ENCODE measurements around the gene TMEM165.

TMEM165 gene

DNA sequence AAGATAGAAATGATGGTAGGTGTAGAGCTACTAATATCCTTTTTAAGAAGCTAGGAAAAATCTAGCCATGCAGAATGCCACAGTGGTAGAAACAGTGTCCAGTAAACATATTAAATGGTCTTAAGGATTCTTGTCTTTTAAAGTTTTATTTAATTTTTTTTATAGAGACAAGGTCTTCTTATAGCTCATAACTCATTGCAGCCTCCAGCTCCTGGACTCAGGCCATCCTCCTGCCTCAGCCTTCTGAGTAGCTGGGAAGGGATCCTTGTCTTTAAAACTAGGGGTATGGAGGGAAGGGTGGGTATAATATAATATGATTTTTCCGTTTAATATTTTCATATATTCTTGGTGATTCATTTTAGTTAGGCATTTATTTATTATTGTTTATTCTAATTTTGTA, 3.8 kb downstream of the TMEM165 start:
- no peak overlapping the region for H3K4me3 ChIP-seq (ENCODE audit: low read depth, low read length)

DNA sequence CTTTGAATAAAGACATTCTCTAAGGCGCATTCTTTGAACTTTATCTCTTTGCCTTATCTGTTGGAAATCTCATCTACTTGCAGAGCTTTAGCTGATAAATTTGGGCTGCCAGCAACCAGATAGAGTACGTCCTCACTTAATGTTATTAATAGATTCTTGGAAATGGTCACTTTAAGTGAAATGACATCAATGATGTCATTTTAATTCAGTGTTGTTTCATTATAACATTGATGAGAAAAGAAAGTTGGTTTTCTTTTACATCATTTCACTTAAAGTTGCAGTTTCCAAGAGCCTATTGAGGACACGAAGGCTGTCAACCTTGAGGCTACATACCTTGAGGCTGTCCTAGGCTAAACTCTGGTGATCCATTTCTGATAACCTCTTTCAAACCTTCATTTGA, 9.3 kb downstream of the TMEM165 start:
- no peak overlapping the region for H3K4me3 ChIP-seq (ENCODE audit: low read depth, low read length)

DNA sequence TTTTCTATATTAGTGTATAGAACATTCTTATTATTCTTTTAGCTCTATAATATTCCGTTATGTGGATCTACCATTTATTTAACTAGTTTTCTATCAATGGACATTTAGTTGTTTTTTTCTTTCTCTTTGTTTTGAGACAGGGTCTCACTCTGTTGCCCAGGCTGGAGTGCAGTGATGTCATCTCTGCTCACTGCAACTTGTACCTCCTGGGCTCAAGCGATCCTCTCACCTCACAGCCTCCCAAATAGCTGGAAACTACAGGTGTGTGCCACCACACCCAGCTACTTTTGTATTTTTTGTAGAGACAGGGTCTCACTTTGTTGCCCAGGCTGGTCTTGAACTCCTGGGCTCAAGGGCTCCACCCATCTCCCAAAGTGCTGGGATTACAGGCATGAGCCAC, 10.8 kb downstream of the TMEM165 start:
- H3K4me3 ChIP-seq (ENCODE audit: low read depth, low read length): no peak overlapping the region

DNA sequence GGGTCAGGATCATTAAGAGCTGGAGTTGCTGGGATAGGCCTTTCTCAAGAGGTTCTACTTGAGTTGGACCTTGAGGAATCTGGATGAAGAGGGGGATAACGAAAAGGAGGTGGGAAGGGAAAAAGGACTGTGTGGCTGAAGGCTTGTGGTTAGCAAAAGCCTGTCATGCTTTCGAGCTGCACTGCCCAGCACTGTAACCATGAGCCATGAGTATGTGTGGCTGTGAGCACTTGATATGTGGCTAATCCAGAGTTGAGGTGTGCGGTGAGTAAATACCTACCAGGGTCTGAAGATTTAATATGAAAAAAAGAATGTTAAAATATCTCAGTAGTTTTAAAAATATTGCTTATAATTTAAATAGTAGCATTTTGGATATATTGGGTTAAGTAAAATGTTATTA, 11.4 kb downstream of the TMEM165 start:
- no peak overlapping the region for H3K4me3 ChIP-seq (ENCODE audit: low read depth, low read length)

DNA sequence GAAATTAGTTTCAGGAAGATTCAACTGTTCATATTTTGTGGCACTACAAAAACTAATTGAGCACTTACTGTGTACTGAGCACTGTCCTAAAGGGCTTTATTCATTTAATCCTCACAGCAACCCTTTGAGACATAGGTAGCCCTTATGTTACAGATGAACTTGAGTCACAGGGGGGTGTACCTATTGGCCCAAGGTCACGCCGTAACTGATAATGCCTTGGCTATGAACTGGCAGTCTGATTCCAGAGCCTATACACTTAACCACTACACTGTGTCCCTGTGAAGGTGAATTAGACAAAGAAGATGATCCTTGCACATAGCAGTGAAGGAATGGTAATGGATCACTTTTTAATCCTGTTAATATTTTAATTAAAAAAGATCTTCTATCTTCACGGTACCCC, 12.0 kb downstream of the TMEM165 start:
- H3K4me3 ChIP-seq (ENCODE audit: low read depth, low read length): no peak overlapping the region

DNA sequence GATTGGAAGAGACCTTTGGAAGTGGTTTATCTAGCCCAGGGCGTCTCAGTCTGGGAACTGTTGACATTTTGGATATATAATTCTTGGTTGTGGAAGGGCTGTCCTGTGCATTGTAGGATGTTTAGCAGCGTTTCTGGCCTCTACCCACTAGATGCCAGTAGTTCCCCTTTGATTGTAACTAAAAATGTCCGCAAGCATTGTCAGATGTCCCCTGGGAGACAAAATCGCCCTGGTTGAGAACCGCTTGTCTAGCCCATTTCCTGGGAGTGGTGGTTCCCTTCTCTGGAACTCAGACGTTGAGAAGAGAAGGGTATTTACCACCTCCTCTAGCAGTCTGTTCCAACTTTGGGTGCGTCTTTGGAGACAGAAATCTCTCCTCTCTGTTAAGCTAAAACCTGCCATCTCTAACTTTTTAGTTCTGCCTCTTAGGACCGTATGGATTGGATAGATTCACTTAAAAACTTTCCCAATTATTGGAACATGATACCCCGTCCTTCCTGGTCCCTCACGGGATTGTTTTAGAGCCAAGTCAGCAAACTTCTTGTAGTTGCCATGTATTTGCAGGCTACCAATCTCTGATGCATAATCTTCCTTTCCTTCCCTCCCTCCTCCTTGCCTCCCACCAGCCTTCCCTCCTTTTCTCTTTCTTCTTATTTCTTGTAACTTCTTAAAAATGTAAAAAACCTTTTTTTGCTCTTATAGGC, 13.9 kb downstream of the TMEM165 start:
- no peak overlapping the region for H3K4me3 ChIP-seq (ENCODE audit: low read depth, low read length)

DNA sequence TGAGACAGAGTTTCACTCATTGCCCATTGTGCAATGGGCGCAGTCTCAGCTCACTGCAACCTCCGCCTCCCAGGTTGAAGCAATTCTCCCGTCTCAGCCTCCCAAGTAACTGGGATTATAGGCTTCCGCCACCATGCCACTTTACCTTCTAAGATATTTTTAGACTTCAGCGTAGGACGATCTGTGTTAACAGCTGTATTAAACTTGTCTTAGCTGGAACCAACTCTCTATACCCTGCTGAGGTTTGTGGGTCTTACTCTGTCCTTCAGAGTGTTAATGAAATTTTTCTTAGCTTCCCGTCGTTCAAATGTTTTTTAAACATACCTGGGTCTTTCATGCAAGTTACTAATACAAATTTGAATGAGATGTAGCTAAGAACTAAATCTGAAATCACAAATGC, 14.7 kb downstream of the TMEM165 start:
- H3K4me3 ChIP-seq (ENCODE audit: low read depth, low read length): no peak overlapping the region

DNA sequence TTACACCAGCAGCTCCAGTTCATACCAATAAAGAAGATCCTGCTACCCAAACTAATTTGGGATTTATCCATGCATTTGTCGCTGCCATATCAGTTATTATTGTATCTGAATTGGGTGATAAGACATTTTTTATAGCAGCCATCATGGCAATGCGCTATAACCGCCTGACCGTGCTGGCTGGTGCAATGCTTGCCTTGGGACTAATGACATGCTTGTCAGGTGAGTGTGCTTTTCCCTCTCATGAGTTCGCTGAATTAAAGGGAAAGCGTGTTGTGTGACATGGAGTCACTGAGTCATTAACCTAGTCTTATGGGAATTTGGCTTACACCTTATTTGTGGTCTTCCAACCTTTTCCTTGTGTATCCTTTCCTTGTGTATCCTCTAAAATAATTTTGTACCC, 15.9 kb downstream of the TMEM165 start:
- H3K4me3 ChIP-seq (ENCODE audit: low read depth, low read length): no peak overlapping the region

DNA sequence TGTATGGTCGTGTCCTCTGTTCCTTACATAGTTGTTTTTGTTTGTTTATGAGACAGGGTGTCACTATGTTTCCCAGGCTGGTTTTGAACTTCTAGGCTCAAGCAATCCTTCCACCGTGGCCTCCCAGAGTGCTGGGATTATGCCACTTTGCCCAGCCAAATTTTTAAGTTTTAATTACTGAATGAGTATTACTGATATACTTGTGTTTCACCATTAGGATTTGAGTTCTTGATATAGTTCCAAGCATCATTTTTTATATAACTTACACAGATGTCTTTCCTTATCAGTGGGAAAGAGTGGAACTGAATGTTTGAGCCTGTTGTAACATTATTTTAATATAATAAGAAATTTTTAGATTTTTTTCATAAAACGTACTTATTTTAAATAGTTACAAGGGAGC, 20.4 kb downstream of the TMEM165 start:
- H3K4me3 ChIP-seq (ENCODE audit: low read depth, low read length): no peak overlapping the region

DNA sequence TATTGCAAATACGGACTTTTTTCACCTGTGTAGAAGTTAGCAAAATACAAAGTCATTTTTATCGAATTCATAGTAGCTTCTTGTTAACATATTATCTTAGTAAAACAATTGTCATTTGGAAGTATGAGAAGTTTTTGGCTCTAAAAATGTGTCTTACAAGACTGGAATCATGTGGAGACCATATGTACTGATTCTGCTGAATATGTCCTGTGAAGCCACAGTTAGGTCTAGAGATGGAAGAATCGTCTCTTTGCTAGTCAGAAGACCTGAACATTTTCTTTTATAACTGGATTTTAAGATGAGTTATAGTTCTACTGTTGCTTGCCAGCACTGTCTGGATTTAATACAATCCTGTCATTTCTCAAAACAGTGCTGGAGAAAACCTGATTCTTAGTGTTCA, 29.0 kb downstream of the TMEM165 start:
- no peak overlapping the region for H3K4me3 ChIP-seq (ENCODE audit: low read depth, low read length)

DNA sequence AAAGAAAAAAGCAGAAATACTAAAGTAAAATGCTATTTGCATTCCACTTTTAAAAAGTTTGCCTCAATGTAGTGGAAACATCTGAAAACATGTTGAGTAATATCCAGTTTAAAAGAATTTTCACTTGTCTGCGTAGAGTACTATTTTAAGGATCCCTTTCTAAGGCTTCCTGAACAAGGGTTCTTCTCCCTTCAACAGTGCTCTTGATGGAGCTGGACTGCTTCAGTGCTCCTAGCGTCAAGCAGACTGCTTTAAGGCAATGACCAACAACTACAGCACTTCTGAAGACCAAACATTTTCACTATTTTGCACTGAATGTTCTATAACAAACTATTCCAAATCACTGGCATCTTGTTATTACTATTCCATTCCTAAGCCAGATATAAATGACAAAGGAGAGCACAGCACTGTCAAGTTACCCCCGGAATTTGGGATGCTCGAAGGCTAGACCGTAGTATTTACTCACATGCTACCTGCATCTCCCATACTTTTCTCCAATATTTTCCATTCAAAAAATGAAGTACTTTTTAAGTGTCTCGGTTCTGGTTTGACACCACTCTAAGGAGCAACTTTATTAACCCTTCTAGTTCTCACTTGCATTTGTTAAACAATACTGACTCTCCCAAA, 36.1 kb downstream of the TMEM165 start:
- no peak overlapping the region for H3K4me3 ChIP-seq (ENCODE audit: low read depth, low read length)

DNA sequence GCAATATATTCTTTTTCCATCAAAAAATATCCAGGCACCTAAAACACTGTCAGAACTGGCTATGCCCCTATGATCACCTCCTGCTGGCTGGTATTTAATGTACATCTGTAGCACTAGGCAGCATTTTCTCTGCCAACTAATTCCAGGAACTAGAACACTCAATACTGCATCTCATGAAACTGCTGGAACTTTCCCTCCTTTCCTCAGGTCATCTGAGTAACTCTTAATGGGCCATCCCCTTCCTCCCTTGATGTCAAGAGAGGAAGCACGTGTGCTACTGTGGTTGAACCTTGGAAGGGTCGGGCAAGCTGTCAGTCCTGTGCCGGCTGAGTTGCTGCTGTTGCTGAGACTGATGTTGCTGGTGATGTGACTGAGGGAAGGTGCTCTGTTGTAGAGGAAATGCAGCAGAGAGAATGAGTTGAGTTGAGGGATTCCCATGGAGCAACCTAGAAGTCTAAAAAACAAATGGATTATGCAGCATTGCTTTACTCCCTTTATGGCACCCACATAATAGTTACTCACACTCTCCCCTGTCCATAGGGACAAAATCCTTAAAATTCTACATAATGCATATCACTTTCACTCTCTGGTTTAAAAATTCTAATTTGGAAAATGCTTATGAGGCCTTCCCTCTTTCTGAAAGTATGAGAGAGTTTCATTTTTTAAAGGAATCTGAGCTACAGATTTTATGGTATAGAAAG, 39.5 kb downstream of the TMEM165 start:
- no peak overlapping the region for H3K4me3 ChIP-seq (ENCODE audit: low read depth, low read length)

DNA sequence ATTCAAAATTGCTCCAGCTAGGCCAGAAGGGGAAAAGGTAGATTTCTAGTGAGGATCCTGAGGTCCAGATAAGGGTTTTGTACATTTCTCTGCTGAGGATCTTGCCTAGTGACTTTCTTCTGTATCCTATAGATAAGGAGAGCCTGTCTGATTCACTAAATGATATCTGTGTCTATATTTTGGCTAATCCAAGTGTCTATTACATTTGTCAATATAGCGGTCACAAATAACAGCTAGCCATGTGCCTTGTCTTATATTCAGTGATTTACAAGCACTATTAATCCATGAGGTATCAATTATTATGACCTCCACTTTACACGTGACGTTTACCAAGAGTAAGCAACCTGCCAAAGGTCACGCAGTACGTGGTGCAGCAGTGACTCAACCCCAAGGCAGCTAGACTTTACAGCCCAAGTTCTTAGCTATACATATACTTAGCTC, 41.6 kb downstream of the TMEM165 start:
- no peak overlapping the region for H3K4me3 ChIP-seq (ENCODE audit: low read depth, low read length)

DNA sequence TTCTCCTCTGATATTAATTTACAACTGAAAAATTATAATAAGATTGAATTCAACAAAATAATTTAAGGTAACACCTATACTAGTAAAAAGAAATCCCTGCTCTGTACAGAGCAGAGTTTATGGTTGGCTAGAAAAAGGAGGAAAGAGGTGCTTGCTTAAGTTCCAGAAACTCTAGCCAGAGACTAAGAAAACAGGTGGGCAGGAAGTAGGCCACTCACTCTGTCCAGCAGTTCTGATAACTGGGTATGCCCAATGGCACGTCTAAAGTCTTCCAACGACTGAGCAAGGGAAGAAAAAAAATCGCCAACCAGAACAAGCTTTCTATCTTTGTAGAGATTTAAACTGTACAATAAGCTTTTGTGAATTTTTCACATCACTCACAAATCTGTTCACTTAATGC, 42.1 kb downstream of the TMEM165 start:
- no peak overlapping the region for H3K4me3 ChIP-seq (ENCODE audit: low read depth, low read length)

DNA sequence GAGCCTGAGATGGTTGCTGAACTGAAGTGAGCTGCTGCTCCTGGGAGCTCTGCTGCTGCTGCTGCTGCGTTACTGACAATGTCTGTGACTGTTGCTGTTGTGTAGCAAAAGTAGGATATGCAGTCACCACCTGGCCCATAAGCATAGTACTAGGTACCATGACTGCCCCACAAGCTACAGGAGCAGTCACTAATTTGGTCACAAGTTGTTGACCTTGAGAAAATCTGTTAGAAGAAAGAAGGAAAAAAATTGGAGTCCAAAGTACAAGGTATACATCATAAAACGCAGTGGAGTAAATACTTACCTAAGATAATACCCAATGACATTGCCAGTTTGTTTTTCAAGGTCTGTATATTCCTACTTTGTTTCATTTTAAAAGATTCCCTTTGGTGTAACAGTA, 42.6 kb downstream of the TMEM165 start:
- H3K4me3 ChIP-seq (ENCODE audit: low read depth, low read length): no peak overlapping the region

DNA sequence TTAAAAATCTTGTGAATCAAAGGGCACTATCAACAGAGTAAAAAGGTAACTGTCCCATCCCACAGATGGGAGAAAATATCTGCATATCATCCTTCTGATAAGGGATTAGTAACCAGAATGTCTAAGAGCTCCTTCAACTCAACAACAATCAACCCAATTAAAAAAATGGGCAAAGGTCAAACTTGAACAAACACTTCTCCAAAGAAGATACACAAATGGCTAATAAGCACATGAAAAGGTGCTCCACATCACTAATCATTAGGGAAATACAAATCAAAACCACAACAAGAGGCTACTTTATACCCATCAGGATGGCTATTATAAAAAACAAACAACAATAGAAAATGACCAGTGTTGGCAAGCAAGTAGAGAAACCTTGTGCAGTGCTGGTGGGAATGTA, 43.3 kb downstream of the TMEM165 start:
- no peak overlapping the region for H3K4me3 ChIP-seq (ENCODE audit: low read depth, low read length)

DNA sequence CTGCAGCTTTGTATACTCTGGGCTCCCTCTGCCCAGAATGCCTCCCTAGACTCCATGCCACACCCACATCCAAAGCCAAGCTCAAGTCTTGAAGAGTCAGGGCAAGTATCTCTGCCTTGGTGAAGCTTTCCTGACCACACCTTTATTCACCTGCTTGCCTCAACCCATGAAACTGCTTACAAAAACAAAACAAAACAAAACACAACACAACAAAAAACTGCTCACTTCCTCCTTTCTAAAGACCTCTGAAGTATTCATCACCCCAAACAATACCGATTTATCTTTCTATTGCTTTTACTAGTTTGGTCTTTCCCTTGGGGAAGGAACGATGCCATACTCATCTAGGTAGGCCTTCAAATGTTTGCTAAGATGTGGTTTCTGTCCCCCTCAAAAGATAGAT, 45.0 kb downstream of the TMEM165 start:
- no peak overlapping the region for H3K4me3 ChIP-seq (ENCODE audit: low read depth, low read length)

DNA sequence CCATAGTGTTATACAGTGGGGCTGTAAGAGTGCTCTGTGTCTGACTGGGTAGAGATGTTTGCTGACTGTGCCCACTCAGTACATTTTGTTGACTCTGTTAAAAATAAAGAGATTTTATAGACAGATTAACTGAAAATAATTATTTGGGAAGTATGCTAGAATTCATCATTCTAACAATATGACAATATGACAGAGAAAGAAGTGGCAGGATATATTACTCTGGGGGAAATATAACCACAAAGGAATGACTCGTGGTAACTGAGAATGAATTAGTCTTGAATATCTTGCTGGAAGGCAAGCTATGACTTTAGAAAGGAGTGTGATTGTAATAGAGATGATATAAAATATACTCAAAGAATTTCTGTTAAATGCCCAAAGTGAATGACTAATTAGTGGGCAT, 46.8 kb downstream of the TMEM165 start:
- H3K4me3 ChIP-seq (ENCODE audit: low read depth, low read length): no peak overlapping the region

DNA sequence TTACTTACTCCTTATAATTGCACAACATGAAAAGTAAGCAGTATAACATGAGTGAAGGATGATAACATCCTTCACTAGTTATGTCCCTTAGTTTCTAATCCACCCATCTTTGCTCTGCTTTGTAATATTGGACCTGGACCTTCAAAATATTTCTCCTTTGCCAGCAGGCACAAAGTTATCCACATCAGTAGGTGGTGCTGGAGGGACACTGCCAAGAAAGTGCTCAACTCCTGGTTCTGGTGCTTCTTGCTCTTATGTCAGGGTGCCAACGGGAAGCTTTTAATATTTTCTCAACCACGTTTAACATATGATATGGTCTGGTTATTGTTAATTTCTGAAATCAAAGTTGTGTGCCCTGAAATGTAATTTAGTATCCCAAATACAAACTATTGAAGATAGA, 49.1 kb downstream of the TMEM165 start:
- H3K4me3 ChIP-seq (ENCODE audit: low read depth, low read length): no peak overlapping the region

DNA sequence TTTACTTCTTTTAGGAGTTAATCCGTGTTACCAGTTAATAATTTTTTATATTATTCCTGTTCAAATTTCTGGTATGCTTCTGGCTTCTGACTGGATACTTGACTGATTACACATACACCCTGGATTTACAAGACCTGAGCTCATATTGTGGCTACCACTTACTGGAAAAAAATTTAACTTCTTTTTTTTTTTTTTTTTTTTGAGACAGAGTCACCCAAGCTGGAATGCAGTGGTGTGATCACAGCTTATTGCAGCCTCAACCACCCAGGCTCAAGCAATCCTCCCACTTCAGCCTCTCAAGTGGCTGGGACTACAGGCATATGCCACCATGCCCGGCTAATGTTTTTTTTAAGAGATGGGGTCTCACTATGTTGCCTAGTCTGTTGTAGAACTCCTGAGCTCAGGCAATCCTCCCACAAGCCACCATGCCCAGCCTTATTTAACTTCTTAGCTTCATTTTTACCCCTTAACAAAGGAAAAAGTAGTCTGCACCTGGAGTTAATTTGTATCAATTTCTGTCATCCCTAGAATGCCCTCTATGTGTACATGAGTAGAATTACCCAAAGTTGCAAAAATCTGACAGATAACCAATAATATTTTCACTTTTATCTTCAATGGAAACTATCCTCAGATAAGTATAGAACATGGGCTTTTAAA, 50.3 kb downstream of the TMEM165 start:
- no peak overlapping the region for H3K4me3 ChIP-seq (ENCODE audit: low read depth, low read length)

DNA sequence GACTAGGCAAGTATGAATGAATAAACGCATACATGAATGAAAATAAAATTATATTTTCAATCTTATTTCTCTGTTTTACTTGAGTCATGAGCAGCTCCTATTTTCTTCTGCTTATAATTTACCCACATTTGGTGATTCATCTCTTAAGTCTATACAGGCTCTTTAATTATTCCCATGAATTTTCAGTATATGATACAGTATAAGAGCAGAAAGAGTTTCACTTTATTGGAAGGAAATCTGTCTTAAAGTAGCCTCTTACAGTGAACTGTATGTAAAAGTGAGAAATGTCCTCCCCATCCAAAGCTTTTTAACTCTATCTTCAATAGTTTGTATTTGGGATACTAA, 50.8 kb downstream of the TMEM165 start:
- no peak overlapping the region for H3K4me3 ChIP-seq (ENCODE audit: low read depth, low read length)

DNA sequence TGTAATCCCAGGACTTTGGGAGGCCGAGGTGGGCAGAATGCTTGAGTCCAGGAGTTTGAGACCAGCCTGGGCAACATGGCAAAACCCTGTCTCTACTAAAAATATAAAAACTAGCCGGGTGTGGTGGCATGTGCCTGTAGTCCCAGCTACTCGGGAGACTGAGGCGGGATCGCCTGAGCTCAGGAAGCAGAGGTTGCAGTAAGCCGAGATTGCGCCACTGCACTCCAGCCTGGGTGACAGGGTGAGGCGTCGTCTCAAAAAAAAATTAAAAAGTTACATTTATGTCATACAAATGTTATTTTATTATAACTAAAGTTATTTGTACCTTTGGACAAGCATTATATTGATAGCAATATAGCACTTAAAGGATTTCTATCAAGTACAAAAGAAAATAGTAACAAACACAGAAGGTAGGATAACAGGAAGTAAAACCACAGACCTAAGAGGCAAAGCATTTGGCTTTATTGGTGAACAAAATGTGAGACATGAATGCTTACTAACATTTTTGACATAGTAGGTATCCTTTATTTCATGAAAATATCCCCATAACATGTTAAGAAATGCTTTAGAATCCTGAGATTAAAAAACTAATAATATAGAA, 51.5 kb downstream of the TMEM165 start:
- no peak overlapping the region for H3K4me3 ChIP-seq (ENCODE audit: low read depth, low read length)
